ENCODE measurements around the gene YTHDC2.

The YTHDC2 gene

GRCh38 chr5:113634957-113635356 is 121.5 kb downstream of the YTHDC2 start:
- TF ChIP-seq CTCF (IDR thresholded peaks at IDR 0.05; ENCODE audit: control insufficient read depth, extremely low read depth, insufficient read depth) = no peak
- H3K4me3 ChIP-seq (ENCODE audit: low read depth, low read length) = no peak overlapping the region
- DNase-seq (ENCODE audit: low read depth) = no peak

GRCh38 chr5:113641715-113642114 is 128.2 kb downstream of the YTHDC2 start:
- no peak overlapping the region for H3K4me3 ChIP-seq (ENCODE audit: low read depth, low read length)
- TF ChIP-seq CTCF (IDR thresholded peaks at IDR 0.05; ENCODE audit: control insufficient read depth, extremely low read depth, insufficient read depth) = no peak
- DNase-seq (ENCODE audit: low read depth) = no peak

All from LNCaP clone FGC (cell line).